K562 (cell line): ENCODE measurements around the gene MTREX.

Experiments used
- CBX2 ChIP-seq: fragments of 200-600 bp; sonication (generic); IDR thresholded peaks from one replicate; pipeline ENCODE4 v1.6.1; 2012; ENCODE audit warnings: mild to moderate bottlenecking, low read length, inconsistent platforms; ENCODE audit not compliant: insufficient read depth, poor library complexity, severe bottlenecking
- E2F3 ChIP-seq: fragments of 250-450 bp; sonication (Bioruptor Pico); IDR thresholded peaks from 2 replicates; pipeline ENCODE4 v1.4.0; 2020; ENCODE audit warnings: mild to moderate bottlenecking
- MCM5 ChIP-seq: fragments of 450-650 bp; IDR thresholded peaks from 2 replicates; pipeline ENCODE4 v1.6.1; 2016; ENCODE audit warnings: low read depth
- MYC ChIP-seq, 2 experiments: fragments of 250-450 bp in 1 of 2; sonication (Bioruptor Pico) in 1 of 2; IDR thresholded peaks; 2 replicates each; pipeline versions ENCODE4 v1.5.1 to v1.6.1; 2012 to 2021; ENCODE audit warnings: low read depth in 2 of 2, borderline replicate concordance in 1 of 2, improper control_type of control experiment in 1 of 2, low read length in 1 of 2, mild to moderate bottlenecking in 1 of 2, moderate library complexity in 1 of 2
- PHF21A ChIP-seq: fragments of 450-650 bp; IDR thresholded peaks from 2 replicates; pipeline ENCODE4 v1.6.1; 2017; ENCODE audit warnings: low read depth, borderline replicate concordance
- POLR2A ChIP-seq: fragments of 450-650 bp; conservative IDR thresholded peaks from 2 replicates; pipeline ENCODE4 v1.6.1; 2016
- POLR2AphosphoS5 ChIP-seq: IDR thresholded peaks from 2 replicates; pipeline ENCODE4 v1.6.1; 2011; ENCODE audit warnings: mild to moderate bottlenecking, low read depth, low read length, moderate library complexity; ENCODE audit not compliant: control insufficient read depth, insufficient read depth
- ZNF316 ChIP-seq: fragments of 450-650 bp; IDR thresholded peaks from 2 replicates; pipeline ENCODE4 v1.6.1; 2016
- ZNF780A ChIP-seq: fragments of 250-450 bp; sonication (Bioruptor Pico); IDR thresholded peaks from 2 replicates; pipeline ENCODE4 v1.5.0; 2021; ENCODE audit warnings: mild to moderate bottlenecking
- ZNF785 ChIP-seq: fragments of 250-450 bp; sonication (Bioruptor Pico); IDR thresholded peaks from 2 replicates; pipeline ENCODE4 v1.4.0; 2020; ENCODE audit warnings: mild to moderate bottlenecking
- TF ChIP-seq, protein P1 (sequence below): fragments of 450-650 bp; IDR thresholded peaks from 2 replicates; pipeline ENCODE4 v1.7.0; 2016; ENCODE audit warnings: borderline replicate concordance
- TF ChIP-seq, protein P2 (sequence below), 3 experiments: IDR thresholded peaks in 2 of 3; conservative IDR thresholded peaks in 1 of 3; 2 replicates each; pipeline ENCODE4 v1.5.1; 2011 to 2012; ENCODE audit warnings: low read length in 3 of 3, mild to moderate bottlenecking in 3 of 3, control low read depth in 2 of 3, improper control_type of control experiment in 1 of 3, inconsistent platforms in 1 of 3, low read depth in 1 of 3, mixed read lengths in 1 of 3, moderate library complexity in 1 of 3; ENCODE audit not compliant: insufficient read depth in 2 of 3
- TF ChIP-seq, protein P3 (sequence below): sonication (generic); formaldehyde crosslinking; IDR thresholded peaks from 2 replicates; pipeline ENCODE4 v1.9.0; 2022; ENCODE audit warnings: mild to moderate bottlenecking, missing genetic modification reagents
- TF ChIP-seq, protein P4 (sequence below): fragments of 200-800 bp; sonication (Bioruptor generic); IDR thresholded peaks from 2 replicates; pipeline ENCODE4 v1.6.1; 2016; ENCODE audit warnings: missing genetic modification characterization, missing compliant biosample characterization

DNA sequence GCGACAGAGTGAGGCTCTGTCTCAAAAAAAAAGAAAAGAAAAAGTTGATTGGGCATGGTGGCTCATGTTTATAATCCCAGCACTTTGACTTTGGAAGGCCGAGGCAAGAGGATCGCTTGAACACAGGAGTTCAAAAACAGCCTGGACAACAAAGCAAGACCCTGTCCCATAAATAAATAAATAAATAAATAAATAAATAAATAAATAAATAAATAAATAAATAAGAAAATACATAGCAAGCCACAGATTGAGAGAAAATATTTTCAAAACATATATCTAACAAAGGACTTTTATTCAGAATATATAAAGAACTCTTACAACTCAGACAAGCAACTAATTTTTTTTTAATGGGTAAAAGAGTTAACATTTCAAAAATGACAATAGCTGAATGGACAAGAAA lies 155.8 kb downstream of the MTREX start:
- TF ChIP-seq, protein P1, sequence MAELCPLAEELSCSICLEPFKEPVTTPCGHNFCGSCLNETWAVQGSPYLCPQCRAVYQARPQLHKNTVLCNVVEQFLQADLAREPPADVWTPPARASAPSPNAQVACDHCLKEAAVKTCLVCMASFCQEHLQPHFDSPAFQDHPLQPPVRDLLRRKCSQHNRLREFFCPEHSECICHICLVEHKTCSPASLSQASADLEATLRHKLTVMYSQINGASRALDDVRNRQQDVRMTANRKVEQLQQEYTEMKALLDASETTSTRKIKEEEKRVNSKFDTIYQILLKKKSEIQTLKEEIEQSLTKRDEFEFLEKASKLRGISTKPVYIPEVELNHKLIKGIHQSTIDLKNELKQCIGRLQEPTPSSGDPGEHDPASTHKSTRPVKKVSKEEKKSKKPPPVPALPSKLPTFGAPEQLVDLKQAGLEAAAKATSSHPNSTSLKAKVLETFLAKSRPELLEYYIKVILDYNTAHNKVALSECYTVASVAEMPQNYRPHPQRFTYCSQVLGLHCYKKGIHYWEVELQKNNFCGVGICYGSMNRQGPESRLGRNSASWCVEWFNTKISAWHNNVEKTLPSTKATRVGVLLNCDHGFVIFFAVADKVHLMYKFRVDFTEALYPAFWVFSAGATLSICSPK = no peak
- no peak for TF ChIP-seq ZNF316
- no peak for TF ChIP-seq ZNF785
- no peak for TF ChIP-seq POLR2AphosphoS5
- TF ChIP-seq POLR2A = no peak
- TF ChIP-seq, protein P2, sequence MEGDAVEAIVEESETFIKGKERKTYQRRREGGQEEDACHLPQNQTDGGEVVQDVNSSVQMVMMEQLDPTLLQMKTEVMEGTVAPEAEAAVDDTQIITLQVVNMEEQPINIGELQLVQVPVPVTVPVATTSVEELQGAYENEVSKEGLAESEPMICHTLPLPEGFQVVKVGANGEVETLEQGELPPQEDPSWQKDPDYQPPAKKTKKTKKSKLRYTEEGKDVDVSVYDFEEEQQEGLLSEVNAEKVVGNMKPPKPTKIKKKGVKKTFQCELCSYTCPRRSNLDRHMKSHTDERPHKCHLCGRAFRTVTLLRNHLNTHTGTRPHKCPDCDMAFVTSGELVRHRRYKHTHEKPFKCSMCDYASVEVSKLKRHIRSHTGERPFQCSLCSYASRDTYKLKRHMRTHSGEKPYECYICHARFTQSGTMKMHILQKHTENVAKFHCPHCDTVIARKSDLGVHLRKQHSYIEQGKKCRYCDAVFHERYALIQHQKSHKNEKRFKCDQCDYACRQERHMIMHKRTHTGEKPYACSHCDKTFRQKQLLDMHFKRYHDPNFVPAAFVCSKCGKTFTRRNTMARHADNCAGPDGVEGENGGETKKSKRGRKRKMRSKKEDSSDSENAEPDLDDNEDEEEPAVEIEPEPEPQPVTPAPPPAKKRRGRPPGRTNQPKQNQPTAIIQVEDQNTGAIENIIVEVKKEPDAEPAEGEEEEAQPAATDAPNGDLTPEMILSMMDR (IDR thresholded peaks at IDR 0.05 in 2 of 3, conservative IDR thresholded peaks at IDR 0.05 in 1 of 3; ENCODE audit: insufficient read depth in 2 of 3, low read depth in 1 of 3, low read length in 3 of 3) = no peak
- TF ChIP-seq, protein P3, sequence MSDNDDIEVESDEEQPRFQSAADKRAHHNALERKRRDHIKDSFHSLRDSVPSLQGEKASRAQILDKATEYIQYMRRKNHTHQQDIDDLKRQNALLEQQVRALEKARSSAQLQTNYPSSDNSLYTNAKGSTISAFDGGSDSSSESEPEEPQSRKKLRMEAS (CRISPR knock-in tag) = no peak
- TF ChIP-seq CBX2 = no peak
- TF ChIP-seq, protein P4, sequence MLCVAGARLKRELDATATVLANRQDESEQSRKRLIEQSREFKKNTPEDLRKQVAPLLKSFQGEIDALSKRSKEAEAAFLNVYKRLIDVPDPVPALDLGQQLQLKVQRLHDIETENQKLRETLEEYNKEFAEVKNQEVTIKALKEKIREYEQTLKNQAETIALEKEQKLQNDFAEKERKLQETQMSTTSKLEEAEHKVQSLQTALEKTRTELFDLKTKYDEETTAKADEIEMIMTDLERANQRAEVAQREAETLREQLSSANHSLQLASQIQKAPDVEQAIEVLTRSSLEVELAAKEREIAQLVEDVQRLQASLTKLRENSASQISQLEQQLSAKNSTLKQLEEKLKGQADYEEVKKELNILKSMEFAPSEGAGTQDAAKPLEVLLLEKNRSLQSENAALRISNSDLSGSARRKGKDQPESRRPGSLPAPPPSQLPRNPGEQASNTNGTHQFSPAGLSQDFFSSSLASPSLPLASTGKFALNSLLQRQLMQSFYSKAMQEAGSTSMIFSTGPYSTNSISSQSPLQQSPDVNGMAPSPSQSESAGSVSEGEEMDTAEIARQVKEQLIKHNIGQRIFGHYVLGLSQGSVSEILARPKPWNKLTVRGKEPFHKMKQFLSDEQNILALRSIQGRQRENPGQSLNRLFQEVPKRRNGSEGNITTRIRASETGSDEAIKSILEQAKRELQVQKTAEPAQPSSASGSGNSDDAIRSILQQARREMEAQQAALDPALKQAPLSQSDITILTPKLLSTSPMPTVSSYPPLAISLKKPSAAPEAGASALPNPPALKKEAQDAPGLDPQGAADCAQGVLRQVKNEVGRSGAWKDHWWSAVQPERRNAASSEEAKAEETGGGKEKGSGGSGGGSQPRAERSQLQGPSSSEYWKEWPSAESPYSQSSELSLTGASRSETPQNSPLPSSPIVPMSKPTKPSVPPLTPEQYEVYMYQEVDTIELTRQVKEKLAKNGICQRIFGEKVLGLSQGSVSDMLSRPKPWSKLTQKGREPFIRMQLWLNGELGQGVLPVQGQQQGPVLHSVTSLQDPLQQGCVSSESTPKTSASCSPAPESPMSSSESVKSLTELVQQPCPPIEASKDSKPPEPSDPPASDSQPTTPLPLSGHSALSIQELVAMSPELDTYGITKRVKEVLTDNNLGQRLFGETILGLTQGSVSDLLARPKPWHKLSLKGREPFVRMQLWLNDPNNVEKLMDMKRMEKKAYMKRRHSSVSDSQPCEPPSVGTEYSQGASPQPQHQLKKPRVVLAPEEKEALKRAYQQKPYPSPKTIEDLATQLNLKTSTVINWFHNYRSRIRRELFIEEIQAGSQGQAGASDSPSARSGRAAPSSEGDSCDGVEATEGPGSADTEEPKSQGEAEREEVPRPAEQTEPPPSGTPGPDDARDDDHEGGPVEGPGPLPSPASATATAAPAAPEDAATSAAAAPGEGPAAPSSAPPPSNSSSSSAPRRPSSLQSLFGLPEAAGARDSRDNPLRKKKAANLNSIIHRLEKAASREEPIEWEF (CRISPR knock-in tag) = no peak
- no peak for TF ChIP-seq ZNF780A (CRISPR knock-in tag)
- TF ChIP-seq MCM5 = no peak
- TF ChIP-seq E2F3 (CRISPR knock-in tag) = no peak
- no peak for TF ChIP-seq MYC (IDR thresholded peaks at IDR 0.05; ENCODE audit: low read depth, low read length)
- TF ChIP-seq MYC (CRISPR knock-in tag; IDR thresholded peaks at IDR 0.05; ENCODE audit: borderline replicate concordance, low read depth) = no peak
- TF ChIP-seq PHF21A = no peak
